ENCODE measurements around the gene ITGB3BP. TPM values are rescaled to one million over a fixed set of nuclear protein-coding genes. Genes with fewer than 3 reads are reported as not detected.

ITGB3BP gene
- polyA plus RNA-seq, 1 donor: 34.3 TPM

GRCh38 chr1:63405021-63405420 is 118.0 kb downstream of the ITGB3BP start:
- peaks cover 2% of the 10 kb centered on the region for H3K36me3 ChIP-seq (ENCODE audit: control insufficient read depth, insufficient read depth, low read length)
- no peak overlapping the region for H3K27ac ChIP-seq (ENCODE audit: low read length)
- no peaks in the 10 kb centered on the region for H3K4me1 ChIP-seq (ENCODE audit: control insufficient read depth, insufficient read depth, low read length)
- H3K9me3 ChIP-seq (ENCODE audit: control insufficient read depth, low read depth, low read length): no peaks in the 10 kb centered on the region
- H3K27me3 ChIP-seq (ENCODE audit: control insufficient read depth, insufficient read depth, low read length): no peaks in the 10 kb centered on the region
- no peak overlapping the region for H3K4me3 ChIP-seq (ENCODE audit: low read length)
- DNase-seq: no peak

- no peak for DNase-seq
- 100% methylated on average over 1 of the region's 3 CpGs for WGBS (ENCODE audit: insufficient coverage, low lambda C conversion rate)
- H3K27ac ChIP-seq (ENCODE audit: low read length): no peak overlapping the region
- no peak overlapping the region for H3K4me3 ChIP-seq (ENCODE audit: low read length)
- no peaks in the 10 kb centered on the region for H3K27me3 ChIP-seq (ENCODE audit: control insufficient read depth, insufficient read depth, low read length)
- no peaks in the 10 kb centered on the region for H3K9me3 ChIP-seq (ENCODE audit: control insufficient read depth, low read depth, low read length)
- H3K36me3 ChIP-seq (ENCODE audit: control insufficient read depth, insufficient read depth, low read length): peaks cover 2% of the 10 kb centered on the region
- H3K4me1 ChIP-seq (ENCODE audit: control insufficient read depth, insufficient read depth, low read length): no peaks in the 10 kb centered on the region
These were observed 119.6 kb downstream of the ITGB3BP start for GRCh38 chr1:63403386-63403785.

- Histone ChIP-seq H3K4me3 (ENCODE audit: low read length) (no peak overlapping the region), H3K36me3 (ENCODE audit: control insufficient read depth, insufficient read depth, low read length) (peaks cover 2% of the 10 kb centered on the region), H3K27me3 (ENCODE audit: control insufficient read depth, insufficient read depth, low read length) (no peaks in the 10 kb centered on the region), H3K27ac (ENCODE audit: low read length) (no peak overlapping the region), H3K9me3 (ENCODE audit: control insufficient read depth, low read depth, low read length) (no peaks in the 10 kb centered on the region), H3K4me1 (ENCODE audit: control insufficient read depth, insufficient read depth, low read length) (no peaks in the 10 kb centered on the region)
- WGBS (ENCODE audit: insufficient coverage, low lambda C conversion rate): 94% methylated on average over 2 of the region's 4 CpGs
- DNase-seq: no peak
These were observed 121.1 kb downstream of the ITGB3BP start for GRCh38 chr1:63401945-63402344.

Other genes with a start within 250 kb of the ITGB3BP start
- 1.6 TPM for gene FOXD3, start 200.7 kb downstream of the ITGB3BP start, polyA plus RNA-seq
- 21.2 TPM for gene ALG6, start 155.6 kb downstream of the ITGB3BP start, polyA plus RNA-seq
- gene EFCAB7, start 300 bp upstream of the ITGB3BP start, polyA plus RNA-seq: 9.6 TPM
- gene PGM1, start 70.2 kb upstream of the ITGB3BP start, polyA plus RNA-seq: 55.7 TPM

Measured in large intestine (tissue), 3 donors.